ENCODE data around the gene GPC5.

Gene GPC5

DNA sequence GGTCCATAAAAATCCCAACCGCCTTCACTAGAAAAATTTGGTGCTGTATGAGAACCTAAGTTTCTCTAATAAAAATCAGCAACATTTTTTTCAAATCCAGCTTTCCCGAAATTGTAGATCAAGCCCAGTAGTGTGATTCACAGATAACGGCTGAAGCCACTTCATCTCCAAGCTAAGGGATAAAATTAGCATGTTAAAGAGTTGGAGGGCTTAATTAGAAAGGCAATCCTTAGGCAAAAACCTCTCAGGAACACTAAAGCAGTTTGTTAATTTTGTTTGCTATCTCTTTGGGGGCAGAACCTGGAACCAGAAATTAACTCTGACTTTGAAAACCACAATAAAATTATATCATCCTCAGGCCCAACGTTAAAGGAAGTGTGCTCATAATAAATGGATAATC, 820.2 kb downstream of the GPC5 start:
- H3K27ac ChIP-seq (ENCODE audit: low read length): no peak overlapping the region

DNA sequence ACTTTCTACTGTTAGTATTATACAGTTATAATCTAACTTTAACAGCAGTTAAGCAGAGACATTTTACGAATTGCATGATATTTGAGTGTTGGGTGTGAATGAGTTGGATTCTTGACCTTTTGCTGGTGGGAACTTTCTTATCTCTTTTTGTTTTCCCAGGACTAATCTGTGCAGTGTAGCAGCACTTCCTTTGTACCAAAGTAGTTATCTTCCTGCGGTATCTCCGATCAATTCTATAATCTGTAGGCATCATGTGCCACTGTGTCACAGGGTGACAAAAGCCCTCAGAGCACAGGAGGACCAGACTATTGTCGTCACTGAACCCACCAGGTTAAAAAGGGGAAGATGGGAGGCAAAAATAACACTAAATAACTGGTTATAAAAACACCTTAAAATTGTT, 823.5 kb downstream of the GPC5 start:
- Histone ChIP-seq H3K4me3 (ENCODE audit: low read length) (no peak overlapping the region), H3K4me1 (ENCODE audit: low read length) (peaks cover 13% of the 10 kb centered on the region), H3K79me2 (ENCODE audit: low read length) (no peaks in the 10 kb centered on the region), H3K9ac (ENCODE audit: low read length) (no peak overlapping the region), H3K4me2 (ENCODE audit: low read length) (no peak overlapping the region), H4K20me1 (ENCODE audit: insufficient read depth, low read length) (no peaks in the 10 kb centered on the region), H2AFZ (ENCODE audit: low read depth, low read length) (no peak overlapping the region), H3K36me3 (replicated peaks; ENCODE audit: low read depth, low read length) (no peaks in the 10 kb centered on the region), H3K27me3 (ENCODE audit: low read depth, low read length) (no peaks in the 10 kb centered on the region), H3K27ac (ENCODE audit: low read length) (no peak overlapping the region), H3K9me3 (ENCODE audit: insufficient read depth, low read length) (no peaks in the 10 kb centered on the region)
- no peak for TF ChIP-seq EZH2phosphoT487 (IDR thresholded peaks at IDR 0.05; ENCODE audit: low read depth)
- TF ChIP-seq, protein P1, sequence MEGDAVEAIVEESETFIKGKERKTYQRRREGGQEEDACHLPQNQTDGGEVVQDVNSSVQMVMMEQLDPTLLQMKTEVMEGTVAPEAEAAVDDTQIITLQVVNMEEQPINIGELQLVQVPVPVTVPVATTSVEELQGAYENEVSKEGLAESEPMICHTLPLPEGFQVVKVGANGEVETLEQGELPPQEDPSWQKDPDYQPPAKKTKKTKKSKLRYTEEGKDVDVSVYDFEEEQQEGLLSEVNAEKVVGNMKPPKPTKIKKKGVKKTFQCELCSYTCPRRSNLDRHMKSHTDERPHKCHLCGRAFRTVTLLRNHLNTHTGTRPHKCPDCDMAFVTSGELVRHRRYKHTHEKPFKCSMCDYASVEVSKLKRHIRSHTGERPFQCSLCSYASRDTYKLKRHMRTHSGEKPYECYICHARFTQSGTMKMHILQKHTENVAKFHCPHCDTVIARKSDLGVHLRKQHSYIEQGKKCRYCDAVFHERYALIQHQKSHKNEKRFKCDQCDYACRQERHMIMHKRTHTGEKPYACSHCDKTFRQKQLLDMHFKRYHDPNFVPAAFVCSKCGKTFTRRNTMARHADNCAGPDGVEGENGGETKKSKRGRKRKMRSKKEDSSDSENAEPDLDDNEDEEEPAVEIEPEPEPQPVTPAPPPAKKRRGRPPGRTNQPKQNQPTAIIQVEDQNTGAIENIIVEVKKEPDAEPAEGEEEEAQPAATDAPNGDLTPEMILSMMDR (IDR thresholded peaks at IDR 0.05; ENCODE audit: low read depth, low read length): no peak

More for the DNA sequence above, 820.2 kb downstream of the GPC5 start:
- no peak overlapping the region for H3K9ac ChIP-seq (ENCODE audit: low read length)
- H3K4me3 ChIP-seq (ENCODE audit: low read length): no peak overlapping the region
- H3K27me3 ChIP-seq (ENCODE audit: low read depth, low read length): no peaks in the 10 kb centered on the region
- H3K4me1 ChIP-seq (ENCODE audit: low read length): no peaks in the 10 kb centered on the region
- no peaks in the 10 kb centered on the region for H3K9me3 ChIP-seq (ENCODE audit: insufficient read depth, low read length)
- H3K79me2 ChIP-seq (ENCODE audit: low read length): no peaks in the 10 kb centered on the region
- no peaks in the 10 kb centered on the region for H3K36me3 ChIP-seq (replicated peaks; ENCODE audit: low read depth, low read length)
- H2AFZ ChIP-seq (ENCODE audit: low read depth, low read length): no peak overlapping the region
- no peak overlapping the region for H3K4me2 ChIP-seq (ENCODE audit: low read length)
- H4K20me1 ChIP-seq (ENCODE audit: insufficient read depth, low read length): no peaks in the 10 kb centered on the region
- TF ChIP-seq, protein P1 (IDR thresholded peaks at IDR 0.05; ENCODE audit: low read depth, low read length): no peak
- no peak for TF ChIP-seq EZH2phosphoT487 (IDR thresholded peaks at IDR 0.05; ENCODE audit: low read depth)

DNA sequence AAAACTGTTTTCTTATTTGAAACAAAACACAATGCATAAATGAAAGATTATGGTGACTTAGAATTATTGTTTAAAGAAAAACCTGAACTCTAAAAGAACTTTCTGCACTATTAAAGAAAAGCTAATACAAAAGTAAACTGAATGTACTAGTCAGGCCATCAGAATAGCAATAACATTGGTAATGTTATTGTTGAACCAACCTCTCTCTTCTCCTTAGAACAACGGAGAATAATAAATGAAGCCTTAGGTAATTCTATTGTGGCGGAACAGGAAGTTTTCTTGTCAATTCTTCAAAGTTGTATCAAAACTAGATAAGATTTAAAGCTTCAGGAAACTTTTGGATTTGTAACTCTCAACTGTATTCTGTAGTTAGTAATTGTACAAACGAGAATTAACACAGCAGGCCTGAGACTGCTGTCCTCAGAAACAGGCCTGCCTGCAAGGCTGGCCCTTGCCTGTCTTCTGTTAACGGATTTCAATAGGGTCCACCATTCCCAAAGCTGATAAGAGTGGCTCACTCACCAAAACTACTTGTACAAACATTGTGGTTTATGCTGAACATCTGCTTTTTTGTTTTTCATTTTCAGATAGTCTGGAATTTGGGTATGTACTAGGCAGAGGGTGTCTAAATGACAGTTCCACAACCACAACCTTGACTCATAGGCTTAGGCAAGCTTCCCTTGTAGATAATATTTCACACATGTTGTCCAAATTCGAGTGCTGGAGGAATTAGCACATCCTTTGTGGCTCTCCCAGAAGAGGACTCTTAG, 825.8 kb downstream of the GPC5 start:
- Histone ChIP-seq H3K79me2 (ENCODE audit: low read length) (no peaks in the 10 kb centered on the region), H2AFZ (ENCODE audit: low read depth, low read length) (peak overlapping the region; percentile 68), H3K27me3 (ENCODE audit: low read depth, low read length) (no peaks in the 10 kb centered on the region), H3K4me3 (ENCODE audit: low read length) (no peak overlapping the region), H3K9me3 (ENCODE audit: insufficient read depth, low read length) (no peaks in the 10 kb centered on the region), H3K36me3 (replicated peaks; ENCODE audit: low read depth, low read length) (no peaks in the 10 kb centered on the region), H3K27ac (ENCODE audit: low read length) (no peak overlapping the region), H3K4me2 (ENCODE audit: low read length) (peak overlapping the region; percentile 15; the same call in 1 of the 2 replicates), H3K4me1 (ENCODE audit: low read length) (peaks cover 13% of the 10 kb centered on the region), H3K9ac (ENCODE audit: low read length) (no peak overlapping the region), H4K20me1 (ENCODE audit: insufficient read depth, low read length) (no peaks in the 10 kb centered on the region)
- no peak for TF ChIP-seq EZH2phosphoT487 (IDR thresholded peaks at IDR 0.05; ENCODE audit: low read depth)
- TF ChIP-seq, protein P1 (IDR thresholded peaks at IDR 0.05; ENCODE audit: low read depth, low read length): no peak

DNA sequence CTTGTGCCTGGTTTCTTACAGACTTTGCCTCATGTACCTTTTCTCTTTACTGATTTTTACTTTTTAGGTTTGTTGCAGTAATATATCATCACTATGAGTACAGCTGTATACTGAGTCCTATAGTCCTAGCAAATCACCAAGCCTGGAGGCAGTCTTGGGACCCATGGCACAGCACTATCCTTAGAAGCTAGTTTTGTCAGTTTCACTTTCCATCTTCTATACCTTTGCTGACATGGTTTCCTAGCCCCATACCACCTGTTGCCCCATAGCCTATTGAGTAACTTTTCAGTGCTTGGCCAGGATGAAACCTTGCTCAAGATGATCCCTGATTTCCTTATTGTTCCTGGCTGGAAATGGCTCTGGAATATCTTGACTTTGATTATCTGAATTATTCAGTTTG, 826.4 kb downstream of the GPC5 start:
- peak overlapping the region; percentile 68 for H2AFZ ChIP-seq (ENCODE audit: low read depth, low read length)
- H3K4me3 ChIP-seq (ENCODE audit: low read length): no peak overlapping the region
- TF ChIP-seq, protein P1 (IDR thresholded peaks at IDR 0.05; ENCODE audit: low read depth, low read length): no peak
- no peak for TF ChIP-seq EZH2phosphoT487 (IDR thresholded peaks at IDR 0.05; ENCODE audit: low read depth)
- no peaks in the 10 kb centered on the region for H3K27me3 ChIP-seq (ENCODE audit: low read depth, low read length)
- no peaks in the 10 kb centered on the region for H4K20me1 ChIP-seq (ENCODE audit: insufficient read depth, low read length)
- peak overlapping the region; percentile 15; the same call in 1 of the 2 replicates for H3K4me2 ChIP-seq (ENCODE audit: low read length)
- peaks cover 13% of the 10 kb centered on the region for H3K4me1 ChIP-seq (ENCODE audit: low read length)
- H3K79me2 ChIP-seq (ENCODE audit: low read length): no peaks in the 10 kb centered on the region
- H3K9me3 ChIP-seq (ENCODE audit: insufficient read depth, low read length): no peaks in the 10 kb centered on the region
- H3K36me3 ChIP-seq (replicated peaks; ENCODE audit: low read depth, low read length): no peaks in the 10 kb centered on the region
- H3K27ac ChIP-seq (ENCODE audit: low read length): no peak overlapping the region
- no peak overlapping the region for H3K9ac ChIP-seq (ENCODE audit: low read length)

Data from OCI-LY3 (cell line).